Measurements from ENCODE around the gene PARVA. TPM values are rescaled to one million over a fixed set of nuclear protein-coding genes. Genes with fewer than 3 reads are reported as not detected.
A peak's percentile ranks its signal among the peaks of the same experiment; 100 is the strongest.

The PARVA gene
- polyA plus RNA-seq, 3 donors: not detected

DNA sequence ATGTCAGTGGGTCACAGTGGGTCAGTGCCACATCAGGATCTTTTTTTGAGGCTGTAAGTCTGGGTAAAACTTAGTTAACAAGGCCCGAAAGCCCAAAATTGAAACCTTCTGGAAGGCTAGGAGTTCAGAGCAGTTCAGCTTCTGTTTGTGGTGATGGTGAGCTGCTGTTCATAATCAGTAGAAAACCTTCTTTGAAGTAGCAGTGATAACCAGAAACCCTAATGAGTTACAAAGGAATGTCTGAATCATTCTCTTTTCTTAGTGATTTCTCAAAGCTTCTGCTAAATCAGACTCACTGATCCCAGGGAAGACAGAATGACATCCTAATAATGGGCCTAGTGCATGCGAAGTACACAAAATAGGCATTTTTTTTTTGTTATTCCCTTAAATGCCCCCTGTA, 124.7 kb downstream of the PARVA start:
- TF ChIP-seq, protein P1, sequence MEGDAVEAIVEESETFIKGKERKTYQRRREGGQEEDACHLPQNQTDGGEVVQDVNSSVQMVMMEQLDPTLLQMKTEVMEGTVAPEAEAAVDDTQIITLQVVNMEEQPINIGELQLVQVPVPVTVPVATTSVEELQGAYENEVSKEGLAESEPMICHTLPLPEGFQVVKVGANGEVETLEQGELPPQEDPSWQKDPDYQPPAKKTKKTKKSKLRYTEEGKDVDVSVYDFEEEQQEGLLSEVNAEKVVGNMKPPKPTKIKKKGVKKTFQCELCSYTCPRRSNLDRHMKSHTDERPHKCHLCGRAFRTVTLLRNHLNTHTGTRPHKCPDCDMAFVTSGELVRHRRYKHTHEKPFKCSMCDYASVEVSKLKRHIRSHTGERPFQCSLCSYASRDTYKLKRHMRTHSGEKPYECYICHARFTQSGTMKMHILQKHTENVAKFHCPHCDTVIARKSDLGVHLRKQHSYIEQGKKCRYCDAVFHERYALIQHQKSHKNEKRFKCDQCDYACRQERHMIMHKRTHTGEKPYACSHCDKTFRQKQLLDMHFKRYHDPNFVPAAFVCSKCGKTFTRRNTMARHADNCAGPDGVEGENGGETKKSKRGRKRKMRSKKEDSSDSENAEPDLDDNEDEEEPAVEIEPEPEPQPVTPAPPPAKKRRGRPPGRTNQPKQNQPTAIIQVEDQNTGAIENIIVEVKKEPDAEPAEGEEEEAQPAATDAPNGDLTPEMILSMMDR (IDR thresholded peaks at IDR 0.05): no peak
- WGBS (ENCODE audit: insufficient coverage): 100% methylated on average over 1 of the region's 2 CpGs
- Mint-ChIP-seq H3K27me3 (ENCODE audit: low read depth in 3 of 3) (peaks cover 2 to 3% (median 2%) of the 10 kb centered on the region in 3 donors), H3K9me3 (no peaks in the 10 kb centered on the region), H3K27ac (no peak overlapping the region), H3K4me1 (no peaks in the 10 kb centered on the region), H3K4me3 (no peak overlapping the region), H3K36me3 (no peaks in the 10 kb centered on the region)
- Histone ChIP-seq H3K9ac (ENCODE audit: insufficient read depth, low read length, poor library complexity, severe bottlenecking) (no peak overlapping the region), H3K27me3 (ENCODE audit: control insufficient read depth in 2 of 2, insufficient read depth in 2 of 2, low read length in 2 of 2) (no peaks in the 10 kb centered on the region), H2AFZ (ENCODE audit: insufficient read depth, low read depth, low read length, poor library complexity, severe bottlenecking) (no peak overlapping the region), H3K36me3 (replicated peaks in 1 of 2; ENCODE audit: control insufficient read depth in 1 of 2, insufficient read depth in 2 of 2, low read length in 2 of 2) (no peaks in the 10 kb centered on the region), H3K9me3 (replicated peaks in 1 of 2; ENCODE audit: control insufficient read depth in 1 of 2, insufficient read depth in 1 of 2, low read length in 2 of 2) (no peaks in the 10 kb centered on the region), H3K4me1 (ENCODE audit: control insufficient read depth in 1 of 2, insufficient read depth in 2 of 2, low read length in 2 of 2) (no peaks in the 10 kb centered on the region), H3K4me3 (replicated peaks in 1 of 3; ENCODE audit: low read depth in 2 of 3, low read length in 3 of 3) (no peak overlapping the region), H3K79me2 (ENCODE audit: insufficient read depth, low read length) (no peaks in the 10 kb centered on the region), H3K27ac (ENCODE audit: low read depth in 1 of 2, low read length in 2 of 2) (no peak overlapping the region), H3K4me2 (replicated peaks; ENCODE audit: extremely low read depth, low read length, poor library complexity, severe bottlenecking) (no peak overlapping the region), H4K20me1 (ENCODE audit: insufficient read depth, low read length) (no peaks in the 10 kb centered on the region)
- intact Hi-C loops (cut with micrococcal nuclease): no loop called here
- no peak for DNase-seq

DNA sequence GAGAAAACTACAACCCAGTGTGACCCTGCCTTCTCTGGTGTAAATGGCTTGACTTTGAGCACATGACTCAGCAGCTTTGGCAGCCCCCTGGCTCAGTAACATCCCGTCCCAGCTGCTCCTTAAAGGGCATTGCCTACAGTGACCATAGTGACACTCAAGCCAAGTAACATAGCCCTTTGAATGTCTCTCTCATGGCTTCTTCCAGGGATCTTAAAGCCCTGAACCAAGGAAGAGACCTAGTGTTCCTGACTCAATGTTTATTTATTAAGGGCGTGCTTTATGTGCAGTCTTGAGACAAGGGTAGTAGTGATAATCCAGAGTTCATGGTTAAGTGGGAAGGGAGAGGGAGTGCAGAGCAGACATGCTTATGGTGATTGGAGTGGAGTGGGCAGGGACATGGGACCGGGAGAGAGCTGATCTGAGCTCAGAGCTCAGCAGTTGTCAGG, 125.7 kb downstream of the PARVA start:
- TF ChIP-seq, protein P1 (IDR thresholded peaks at IDR 0.05): no peak
- 85% methylated on average over 3 of the region's 3 CpGs for WGBS (ENCODE audit: insufficient coverage)
- H3K27me3 ChIP-seq (ENCODE audit: control insufficient read depth in 2 of 2, insufficient read depth in 2 of 2, low read length in 2 of 2): no peaks in the 10 kb centered on the region
- no peak overlapping the region for H3K27ac ChIP-seq (ENCODE audit: low read depth in 1 of 2, low read length in 2 of 2)
- Mint-ChIP-seq H3K36me3 (no peaks in the 10 kb centered on the region), H3K9me3 (no peaks in the 10 kb centered on the region), H3K4me1 (no peaks in the 10 kb centered on the region), H3K4me3 (no peak overlapping the region), H3K27ac (peak overlapping the region in 1 of 7 donors; percentile 20), H3K27me3 (ENCODE audit: low read depth in 3 of 3) (peaks cover 2 to 6% (median 5%) of the 10 kb centered on the region in 3 donors)
- no peak overlapping the region for H3K4me2 ChIP-seq (replicated peaks; ENCODE audit: extremely low read depth, low read length, poor library complexity, severe bottlenecking)
- no peaks in the 10 kb centered on the region for H3K36me3 ChIP-seq (replicated peaks in 1 of 2; ENCODE audit: control insufficient read depth in 1 of 2, insufficient read depth in 2 of 2, low read length in 2 of 2)
- no peaks in the 10 kb centered on the region for H3K79me2 ChIP-seq (ENCODE audit: insufficient read depth, low read length)
- intact Hi-C loops (cut with micrococcal nuclease): no loop called here
- H2AFZ ChIP-seq (ENCODE audit: insufficient read depth, low read depth, low read length, poor library complexity, severe bottlenecking): no peak overlapping the region
- H3K9me3 ChIP-seq (replicated peaks in 1 of 2; ENCODE audit: control insufficient read depth in 1 of 2, insufficient read depth in 1 of 2, low read length in 2 of 2): no peaks in the 10 kb centered on the region
- H3K4me1 ChIP-seq (ENCODE audit: control insufficient read depth in 1 of 2, insufficient read depth in 2 of 2, low read length in 2 of 2): no peaks in the 10 kb centered on the region
- no peak for DNase-seq
- H4K20me1 ChIP-seq (ENCODE audit: insufficient read depth, low read length): no peaks in the 10 kb centered on the region
- H3K9ac ChIP-seq (ENCODE audit: insufficient read depth, low read length, poor library complexity, severe bottlenecking): no peak overlapping the region
- no peak overlapping the region for H3K4me3 ChIP-seq (replicated peaks in 1 of 3; ENCODE audit: low read depth in 2 of 3, low read length in 3 of 3)
